H1 (cell line): ENCODE measurements around the gene TSR1. TPM values are rescaled to one million over a fixed set of nuclear protein-coding genes. Genes with fewer than 3 reads are reported as not detected.

ENCODE experiments used
- BRCA1 ChIP-seq: IDR thresholded peaks from 2 replicates; pipeline ENCODE4 v1.6.1; 2012; ENCODE audit warnings: low read depth, low read length, improper control_type of control experiment
- CBX5 ChIP-seq: fragments of 300-800, 300-1000 bp; sonication (generic); IDR thresholded peaks from 2 replicates; pipeline ENCODE4 v1.7.1; 2016; ENCODE audit warnings: antibody characterized with exemption, low read length, low read depth
- E2F6 ChIP-seq: IDR thresholded peaks from 2 replicates; pipeline ENCODE4 v1.6.1; 2012; ENCODE audit warnings: inconsistent platforms
- KDM4A ChIP-seq: IDR thresholded peaks from one replicate; pipeline ENCODE4 v1.7.1; 2012; ENCODE audit warnings: low read depth, mild to moderate bottlenecking, moderate library complexity, low read length, inconsistent platforms; ENCODE audit not compliant: severe bottlenecking
- NRF1 ChIP-seq: IDR thresholded peaks from 2 replicates; pipeline ENCODE4 v1.6.1; 2011; ENCODE audit warnings: mild to moderate bottlenecking, low read depth, low read length, improper control_type of control experiment
- RNF2 ChIP-seq: fragments of 200-900, 300-1000 bp; sonication (generic); IDR thresholded peaks from 2 replicates; pipeline ENCODE4 v1.7.1; 2016; ENCODE audit warnings: borderline replicate concordance, low read depth, mild to moderate bottlenecking, antibody characterized with exemption, low read length; ENCODE audit not compliant: poor library complexity, severe bottlenecking; ENCODE audit errors: missing control alignments
- ZNF274 ChIP-seq: IDR thresholded peaks from 2 replicates; pipeline ENCODE4 v1.7.0; 2012; ENCODE audit warnings: low read length, borderline replicate concordance; ENCODE audit errors: extremely low read depth
- polyA plus RNA-seq, 7 experiments: library from polyadenylated mRNA; depleted of rRNA in 3 of 7; stranded (reverse) in 5 of 7; unstranded in 2 of 7; fragments of >200 nt in 5 of 7; fragments of 200-250 nt in 2 of 7; gene quantifications; 1 replicate in 5 of 7; 2 replicates in 1 of 7; 4 replicates in 1 of 7; pipeline versions ENCODE4 v1.2.1 to v1.2.3, GENCODE V29; 2011 to 2013; ENCODE audit warnings: missing spikeins in 2 of 7, mixed read lengths in 2 of 7
- total RNA-seq: library from RNA; stranded (reverse); fragmentation: NEBNext Ultra II Directional; extraction: Animal tissue kit (Norgen Biotek cat#: 25700); gene quantifications from 2 replicates; pipeline ENCODE4 v1.2.1, GENCODE V29; 2021
- TF ChIP-seq, protein P1 (sequence below): fragments of 300-600 bp; sonication (generic); IDR thresholded peaks from 2 replicates; pipeline ENCODE4 v1.7.1; 2012; ENCODE audit warnings: low read length, moderate library complexity, mild to moderate bottlenecking, inconsistent platforms; ENCODE audit not compliant: insufficient replicate concordance

Gene TSR1
- total and polyA plus RNA-seq, 2 of the 8 experiments (the other 6 are each of a cell fraction or from before 2014, with no cell fraction given), result 14.5 to 69.7 TPM

DNA sequence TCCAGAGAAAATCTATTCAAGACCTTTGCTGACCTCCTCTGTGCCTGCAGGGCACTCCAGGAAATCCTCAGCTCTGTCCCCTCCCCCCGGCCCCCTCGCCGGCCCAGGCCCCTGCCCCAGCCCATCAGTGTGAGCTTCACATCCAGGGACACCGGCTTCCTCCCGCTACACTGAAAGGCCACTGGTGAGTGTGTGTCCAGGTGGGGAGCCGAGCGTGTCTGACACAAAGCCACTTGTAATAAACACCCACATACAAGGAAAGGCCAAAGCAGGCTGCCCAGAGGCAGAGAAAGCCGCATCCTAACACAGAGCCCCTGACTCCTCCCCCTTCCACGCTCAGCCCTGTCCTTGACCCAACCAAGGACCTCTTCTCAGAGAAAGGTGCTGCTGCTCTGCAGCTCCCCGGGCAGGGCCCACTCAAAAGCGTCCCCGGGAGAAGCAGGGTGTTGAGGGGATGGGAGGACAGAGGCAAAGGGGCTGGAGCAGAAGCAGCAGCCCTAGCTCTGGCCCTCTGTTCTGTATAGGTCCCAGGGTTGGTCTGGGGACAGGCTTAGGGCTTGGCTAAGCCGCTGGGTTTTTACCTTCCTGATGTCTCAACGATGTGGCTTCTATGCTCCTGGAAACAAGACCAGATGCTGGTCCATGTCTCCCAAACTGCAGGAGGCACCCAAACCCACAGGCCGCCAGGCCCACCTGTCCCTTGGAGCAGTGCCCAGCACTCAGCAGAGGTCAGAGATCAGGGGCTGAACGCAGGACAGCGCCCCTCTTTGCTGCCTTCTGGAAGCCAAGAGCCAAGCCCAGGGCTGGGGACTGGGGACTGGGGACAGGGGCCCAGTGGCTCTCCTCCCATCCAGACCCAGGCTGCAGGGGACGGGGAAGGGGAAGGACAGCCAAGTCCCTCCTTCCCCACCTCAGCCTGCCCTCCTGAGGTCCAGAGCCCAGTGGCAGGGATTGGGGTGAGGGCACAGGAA, 49.3 kb upstream of the TSR1 start (continued):
- TF ChIP-seq, protein P1, sequence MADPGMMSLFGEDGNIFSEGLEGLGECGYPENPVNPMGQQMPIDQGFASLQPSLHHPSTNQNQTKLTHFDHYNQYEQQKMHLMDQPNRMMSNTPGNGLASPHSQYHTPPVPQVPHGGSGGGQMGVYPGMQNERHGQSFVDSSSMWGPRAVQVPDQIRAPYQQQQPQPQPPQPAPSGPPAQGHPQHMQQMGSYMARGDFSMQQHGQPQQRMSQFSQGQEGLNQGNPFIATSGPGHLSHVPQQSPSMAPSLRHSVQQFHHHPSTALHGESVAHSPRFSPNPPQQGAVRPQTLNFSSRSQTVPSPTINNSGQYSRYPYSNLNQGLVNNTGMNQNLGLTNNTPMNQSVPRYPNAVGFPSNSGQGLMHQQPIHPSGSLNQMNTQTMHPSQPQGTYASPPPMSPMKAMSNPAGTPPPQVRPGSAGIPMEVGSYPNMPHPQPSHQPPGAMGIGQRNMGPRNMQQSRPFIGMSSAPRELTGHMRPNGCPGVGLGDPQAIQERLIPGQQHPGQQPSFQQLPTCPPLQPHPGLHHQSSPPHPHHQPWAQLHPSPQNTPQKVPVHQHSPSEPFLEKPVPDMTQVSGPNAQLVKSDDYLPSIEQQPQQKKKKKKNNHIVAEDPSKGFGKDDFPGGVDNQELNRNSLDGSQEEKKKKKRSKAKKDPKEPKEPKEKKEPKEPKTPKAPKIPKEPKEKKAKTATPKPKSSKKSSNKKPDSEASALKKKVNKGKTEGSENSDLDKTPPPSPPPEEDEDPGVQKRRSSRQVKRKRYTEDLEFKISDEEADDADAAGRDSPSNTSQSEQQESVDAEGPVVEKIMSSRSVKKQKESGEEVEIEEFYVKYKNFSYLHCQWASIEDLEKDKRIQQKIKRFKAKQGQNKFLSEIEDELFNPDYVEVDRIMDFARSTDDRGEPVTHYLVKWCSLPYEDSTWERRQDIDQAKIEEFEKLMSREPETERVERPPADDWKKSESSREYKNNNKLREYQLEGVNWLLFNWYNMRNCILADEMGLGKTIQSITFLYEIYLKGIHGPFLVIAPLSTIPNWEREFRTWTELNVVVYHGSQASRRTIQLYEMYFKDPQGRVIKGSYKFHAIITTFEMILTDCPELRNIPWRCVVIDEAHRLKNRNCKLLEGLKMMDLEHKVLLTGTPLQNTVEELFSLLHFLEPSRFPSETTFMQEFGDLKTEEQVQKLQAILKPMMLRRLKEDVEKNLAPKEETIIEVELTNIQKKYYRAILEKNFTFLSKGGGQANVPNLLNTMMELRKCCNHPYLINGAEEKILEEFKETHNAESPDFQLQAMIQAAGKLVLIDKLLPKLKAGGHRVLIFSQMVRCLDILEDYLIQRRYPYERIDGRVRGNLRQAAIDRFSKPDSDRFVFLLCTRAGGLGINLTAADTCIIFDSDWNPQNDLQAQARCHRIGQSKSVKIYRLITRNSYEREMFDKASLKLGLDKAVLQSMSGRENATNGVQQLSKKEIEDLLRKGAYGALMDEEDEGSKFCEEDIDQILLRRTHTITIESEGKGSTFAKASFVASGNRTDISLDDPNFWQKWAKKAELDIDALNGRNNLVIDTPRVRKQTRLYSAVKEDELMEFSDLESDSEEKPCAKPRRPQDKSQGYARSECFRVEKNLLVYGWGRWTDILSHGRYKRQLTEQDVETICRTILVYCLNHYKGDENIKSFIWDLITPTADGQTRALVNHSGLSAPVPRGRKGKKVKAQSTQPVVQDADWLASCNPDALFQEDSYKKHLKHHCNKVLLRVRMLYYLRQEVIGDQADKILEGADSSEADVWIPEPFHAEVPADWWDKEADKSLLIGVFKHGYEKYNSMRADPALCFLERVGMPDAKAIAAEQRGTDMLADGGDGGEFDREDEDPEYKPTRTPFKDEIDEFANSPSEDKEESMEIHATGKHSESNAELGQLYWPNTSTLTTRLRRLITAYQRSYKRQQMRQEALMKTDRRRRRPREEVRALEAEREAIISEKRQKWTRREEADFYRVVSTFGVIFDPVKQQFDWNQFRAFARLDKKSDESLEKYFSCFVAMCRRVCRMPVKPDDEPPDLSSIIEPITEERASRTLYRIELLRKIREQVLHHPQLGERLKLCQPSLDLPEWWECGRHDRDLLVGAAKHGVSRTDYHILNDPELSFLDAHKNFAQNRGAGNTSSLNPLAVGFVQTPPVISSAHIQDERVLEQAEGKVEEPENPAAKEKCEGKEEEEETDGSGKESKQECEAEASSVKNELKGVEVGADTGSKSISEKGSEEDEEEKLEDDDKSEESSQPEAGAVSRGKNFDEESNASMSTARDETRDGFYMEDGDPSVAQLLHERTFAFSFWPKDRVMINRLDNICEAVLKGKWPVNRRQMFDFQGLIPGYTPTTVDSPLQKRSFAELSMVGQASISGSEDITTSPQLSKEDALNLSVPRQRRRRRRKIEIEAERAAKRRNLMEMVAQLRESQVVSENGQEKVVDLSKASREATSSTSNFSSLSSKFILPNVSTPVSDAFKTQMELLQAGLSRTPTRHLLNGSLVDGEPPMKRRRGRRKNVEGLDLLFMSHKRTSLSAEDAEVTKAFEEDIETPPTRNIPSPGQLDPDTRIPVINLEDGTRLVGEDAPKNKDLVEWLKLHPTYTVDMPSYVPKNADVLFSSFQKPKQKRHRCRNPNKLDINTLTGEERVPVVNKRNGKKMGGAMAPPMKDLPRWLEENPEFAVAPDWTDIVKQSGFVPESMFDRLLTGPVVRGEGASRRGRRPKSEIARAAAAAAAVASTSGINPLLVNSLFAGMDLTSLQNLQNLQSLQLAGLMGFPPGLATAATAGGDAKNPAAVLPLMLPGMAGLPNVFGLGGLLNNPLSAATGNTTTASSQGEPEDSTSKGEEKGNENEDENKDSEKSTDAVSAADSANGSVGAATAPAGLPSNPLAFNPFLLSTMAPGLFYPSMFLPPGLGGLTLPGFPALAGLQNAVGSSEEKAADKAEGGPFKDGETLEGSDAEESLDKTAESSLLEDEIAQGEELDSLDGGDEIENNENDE, result no peak
- TF ChIP-seq RNF2 (no peak), BRCA1 (no peak), NRF1 (no peak), CBX5 (no peak), KDM4A (no peak), ZNF274 (no peak), E2F6 (no peak)
